GM19099 (cell line): ENCODE measurements around the gene CTCF.

Experiments
- POLR2A ChIP-seq: IDR thresholded peaks from 3 replicates; pipeline ENCODE4 v1.6.1; 2011; ENCODE audit warnings: low read depth; ENCODE audit not compliant: insufficient read length; ENCODE audit errors: extremely low read depth

CTCF gene, protein sequence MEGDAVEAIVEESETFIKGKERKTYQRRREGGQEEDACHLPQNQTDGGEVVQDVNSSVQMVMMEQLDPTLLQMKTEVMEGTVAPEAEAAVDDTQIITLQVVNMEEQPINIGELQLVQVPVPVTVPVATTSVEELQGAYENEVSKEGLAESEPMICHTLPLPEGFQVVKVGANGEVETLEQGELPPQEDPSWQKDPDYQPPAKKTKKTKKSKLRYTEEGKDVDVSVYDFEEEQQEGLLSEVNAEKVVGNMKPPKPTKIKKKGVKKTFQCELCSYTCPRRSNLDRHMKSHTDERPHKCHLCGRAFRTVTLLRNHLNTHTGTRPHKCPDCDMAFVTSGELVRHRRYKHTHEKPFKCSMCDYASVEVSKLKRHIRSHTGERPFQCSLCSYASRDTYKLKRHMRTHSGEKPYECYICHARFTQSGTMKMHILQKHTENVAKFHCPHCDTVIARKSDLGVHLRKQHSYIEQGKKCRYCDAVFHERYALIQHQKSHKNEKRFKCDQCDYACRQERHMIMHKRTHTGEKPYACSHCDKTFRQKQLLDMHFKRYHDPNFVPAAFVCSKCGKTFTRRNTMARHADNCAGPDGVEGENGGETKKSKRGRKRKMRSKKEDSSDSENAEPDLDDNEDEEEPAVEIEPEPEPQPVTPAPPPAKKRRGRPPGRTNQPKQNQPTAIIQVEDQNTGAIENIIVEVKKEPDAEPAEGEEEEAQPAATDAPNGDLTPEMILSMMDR

DNA sequence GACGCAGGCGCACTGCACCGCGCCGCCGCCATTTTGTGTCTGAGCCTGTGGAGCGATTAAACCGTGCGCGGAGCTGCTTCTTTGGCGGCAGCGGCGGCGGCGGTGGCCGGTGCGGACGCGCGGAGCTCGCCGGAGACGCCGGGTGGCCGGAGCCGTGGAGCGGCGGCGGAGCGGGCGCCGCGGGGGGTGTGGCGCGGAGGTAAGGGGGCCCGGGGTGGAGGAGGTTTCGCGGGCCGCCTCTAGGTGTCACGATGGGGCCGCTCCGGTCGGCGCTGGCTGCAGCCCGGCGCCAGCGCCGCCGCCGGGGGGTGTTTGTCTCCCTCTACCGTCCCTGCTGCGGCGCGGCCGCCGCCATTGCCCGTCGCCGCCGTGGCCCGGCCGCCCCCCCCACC is at the start of gene CTCF:
Gene CTCF, plus strand, starts transcription at position 1 of the 392 bp plus-strand sequence. CDS start 48,307 bp downstream, outside the sequence.
- peak; percentile 65 for TF ChIP-seq POLR2A

DNA sequence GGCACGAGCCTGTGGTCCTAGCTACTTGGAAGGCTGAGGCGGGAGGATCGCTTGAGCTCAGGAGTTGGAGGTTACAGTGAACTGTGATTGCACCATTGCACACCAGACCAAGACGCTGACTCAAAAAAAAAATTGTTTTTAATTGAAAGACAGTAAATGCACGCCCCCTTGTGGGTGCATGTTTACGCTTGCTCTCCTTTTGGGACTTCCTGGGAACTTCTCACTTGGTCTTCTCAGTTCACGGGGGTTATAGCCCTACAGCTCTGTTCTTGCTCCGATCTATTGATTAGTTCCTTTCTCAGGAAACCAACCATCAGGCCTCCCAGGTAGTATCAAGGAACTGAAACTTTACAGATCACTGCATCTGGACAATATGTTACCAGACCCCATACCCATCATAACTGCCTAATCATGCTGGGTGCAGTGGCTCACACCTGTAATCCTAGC is 47.9 kb upstream of the CTCF start:
- no peak for TF ChIP-seq POLR2A

DNA sequence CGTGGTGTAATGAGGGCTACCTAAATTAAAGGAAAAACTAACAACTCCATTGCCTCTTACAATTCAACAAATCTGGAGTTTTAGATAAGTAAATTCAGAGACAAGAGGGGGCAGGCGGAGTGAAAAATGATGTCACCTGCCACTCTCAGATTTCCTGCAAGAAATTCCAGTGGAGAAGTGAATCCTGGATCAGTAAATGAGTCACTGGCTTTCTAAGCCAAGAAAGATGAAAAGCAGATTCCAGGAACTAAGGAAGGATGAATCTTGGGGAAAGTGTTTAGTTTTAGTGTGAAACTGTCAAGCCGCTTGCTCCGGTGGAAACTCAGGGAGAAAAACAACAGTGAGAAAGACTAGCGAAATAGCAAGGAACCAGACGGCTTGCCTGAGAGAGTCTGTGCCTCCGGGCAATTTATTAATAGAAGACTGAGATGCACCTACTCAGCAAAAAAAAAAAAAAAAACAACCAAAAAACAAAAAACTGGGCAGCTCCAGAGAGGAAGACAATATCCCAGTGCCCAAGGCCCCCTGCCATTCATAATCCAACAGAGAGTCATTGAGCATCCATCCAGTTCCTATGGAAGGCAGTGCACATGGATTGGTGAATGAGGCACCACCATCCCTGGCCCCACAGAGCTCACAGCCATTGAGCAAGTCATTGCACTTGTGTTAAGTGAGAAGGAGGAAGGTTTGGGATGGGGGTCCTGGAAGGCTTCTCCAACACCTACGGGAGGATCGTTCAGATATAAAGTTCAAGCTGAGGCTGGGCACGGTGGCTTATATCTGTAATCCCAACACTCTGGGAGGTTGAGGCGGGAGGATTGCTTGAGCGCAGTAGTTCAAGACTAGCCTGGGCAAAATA is 45.8 kb upstream of the CTCF start:
- no peak for TF ChIP-seq POLR2A

DNA sequence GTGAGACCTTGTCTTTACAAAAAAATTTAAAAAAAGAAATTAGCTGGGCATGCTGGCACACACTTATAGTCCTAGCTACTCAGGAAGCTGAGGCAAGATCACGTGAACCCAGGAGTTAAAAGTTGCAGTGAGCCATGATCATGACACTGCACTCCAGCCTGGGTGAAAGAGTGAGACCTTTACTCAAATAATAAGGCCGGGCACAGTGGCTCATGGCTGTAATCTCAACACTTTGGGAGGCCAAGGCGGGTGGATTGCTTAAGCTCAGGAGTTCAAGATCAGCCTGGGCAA is 45.2 kb upstream of the CTCF start:
- no peak for TF ChIP-seq POLR2A

DNA sequence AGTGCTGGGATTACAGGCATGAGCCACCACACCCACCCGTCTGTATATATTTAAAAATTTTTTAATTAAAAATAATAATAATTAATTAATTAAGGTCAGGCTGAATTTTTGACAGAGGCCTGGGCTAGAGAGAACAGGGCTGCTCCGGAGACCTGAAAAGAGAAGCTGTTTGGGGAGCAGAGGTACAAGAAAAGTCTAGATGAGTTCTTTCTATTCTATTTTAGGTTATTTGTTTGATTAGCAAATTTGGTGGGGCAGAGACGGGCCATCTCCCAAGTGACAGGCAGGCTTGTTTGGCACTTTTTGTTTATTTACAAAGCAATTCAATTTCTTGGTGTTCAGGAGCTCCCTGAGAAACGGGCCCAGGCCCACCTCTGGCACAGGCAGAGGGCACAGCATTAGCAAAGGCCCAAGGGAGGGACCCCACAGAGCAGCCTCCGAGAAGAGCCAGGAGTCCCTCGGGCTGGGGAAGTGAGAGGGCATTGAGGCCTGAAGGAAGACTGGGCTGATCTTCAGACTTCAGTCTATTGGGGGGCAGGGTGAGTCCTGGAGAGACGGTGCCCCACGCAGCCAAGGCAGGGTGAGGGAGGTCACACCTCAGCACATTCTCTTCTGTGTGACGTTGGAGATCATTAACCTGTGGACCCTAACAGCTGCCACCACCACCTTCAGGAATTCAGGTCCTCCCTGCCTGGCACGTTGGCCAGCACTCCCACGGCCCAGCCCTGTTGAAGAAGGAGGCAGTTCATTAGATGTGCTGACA is 44.5 kb upstream of the CTCF start:
- peak; percentile 51 for TF ChIP-seq POLR2A

DNA sequence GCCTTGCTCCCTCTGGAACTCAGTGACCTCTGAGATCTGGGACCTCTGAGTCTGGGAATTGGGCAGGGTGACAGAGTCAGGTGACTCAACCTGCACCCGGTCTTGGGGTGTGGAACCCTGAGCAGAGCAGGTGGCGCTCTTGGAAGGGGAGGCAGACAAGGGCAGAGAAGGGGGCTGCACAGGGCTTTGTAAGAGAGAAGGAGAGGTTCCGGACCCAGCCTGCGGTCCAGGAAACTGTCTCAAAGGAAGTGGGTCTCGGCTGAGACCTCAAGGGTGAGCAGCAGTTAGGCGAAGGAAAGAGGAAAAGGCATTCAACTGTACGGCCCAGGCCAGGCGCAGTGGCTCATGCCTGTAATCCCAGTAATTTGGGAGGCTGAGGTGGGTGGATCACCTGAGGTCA is 43.6 kb upstream of the CTCF start:
- TF ChIP-seq POLR2A, result no peak

DNA sequence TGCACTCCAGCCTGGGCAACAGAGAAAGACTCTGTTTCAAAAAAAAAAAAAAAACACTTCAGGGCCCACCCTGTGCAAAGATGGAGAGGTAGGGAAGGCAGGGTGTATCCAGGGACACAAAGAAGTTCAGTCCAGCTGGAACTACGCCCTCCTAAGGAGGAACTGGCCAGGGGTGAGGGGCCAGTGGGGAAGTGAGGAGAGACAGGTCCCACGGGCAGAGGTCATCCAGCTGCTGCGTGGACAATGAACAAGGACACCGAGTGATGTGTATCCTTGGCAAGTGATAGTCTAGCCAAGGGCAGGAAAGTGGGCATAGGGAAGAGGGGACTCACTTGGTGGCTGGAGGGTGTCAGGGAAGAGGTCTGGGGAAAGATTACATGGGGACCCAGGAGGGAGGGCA is 43.1 kb upstream of the CTCF start:
- no peak for TF ChIP-seq POLR2A

DNA sequence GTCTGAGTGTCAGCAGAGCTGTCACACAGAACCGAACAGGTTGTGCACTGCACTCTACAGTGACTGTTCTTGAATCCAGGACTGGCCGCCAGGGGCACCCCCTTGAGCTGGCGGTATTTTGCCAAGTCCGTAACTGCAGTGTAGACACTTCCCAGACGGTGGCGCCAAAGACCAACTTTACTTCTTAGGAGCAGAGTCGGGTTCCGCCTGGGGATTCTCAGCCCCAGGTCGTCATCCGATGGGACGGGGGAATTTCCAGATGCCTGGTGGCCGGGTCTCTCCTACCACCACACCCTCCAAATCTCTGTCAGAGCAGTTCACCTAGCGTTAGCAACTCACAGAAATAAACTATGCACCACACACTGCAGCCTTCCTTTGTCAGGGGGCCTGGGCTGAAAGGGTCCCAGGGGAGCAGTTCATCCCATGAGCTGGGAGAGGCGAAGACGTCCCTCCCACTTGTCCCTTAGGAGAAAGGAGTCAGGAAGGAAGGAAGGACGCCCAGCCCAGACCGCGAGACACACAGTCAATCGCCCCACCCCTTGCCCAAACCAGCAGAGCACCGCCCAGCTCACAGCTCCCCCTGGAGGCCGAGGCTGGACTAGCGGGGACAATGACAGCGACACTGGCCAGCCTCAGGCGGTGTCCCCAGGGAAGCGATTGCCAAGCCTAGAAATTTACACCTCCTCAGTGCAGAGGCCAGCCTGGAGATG is 41.1 kb upstream of the CTCF start:
- TF ChIP-seq POLR2A, result no peak

DNA sequence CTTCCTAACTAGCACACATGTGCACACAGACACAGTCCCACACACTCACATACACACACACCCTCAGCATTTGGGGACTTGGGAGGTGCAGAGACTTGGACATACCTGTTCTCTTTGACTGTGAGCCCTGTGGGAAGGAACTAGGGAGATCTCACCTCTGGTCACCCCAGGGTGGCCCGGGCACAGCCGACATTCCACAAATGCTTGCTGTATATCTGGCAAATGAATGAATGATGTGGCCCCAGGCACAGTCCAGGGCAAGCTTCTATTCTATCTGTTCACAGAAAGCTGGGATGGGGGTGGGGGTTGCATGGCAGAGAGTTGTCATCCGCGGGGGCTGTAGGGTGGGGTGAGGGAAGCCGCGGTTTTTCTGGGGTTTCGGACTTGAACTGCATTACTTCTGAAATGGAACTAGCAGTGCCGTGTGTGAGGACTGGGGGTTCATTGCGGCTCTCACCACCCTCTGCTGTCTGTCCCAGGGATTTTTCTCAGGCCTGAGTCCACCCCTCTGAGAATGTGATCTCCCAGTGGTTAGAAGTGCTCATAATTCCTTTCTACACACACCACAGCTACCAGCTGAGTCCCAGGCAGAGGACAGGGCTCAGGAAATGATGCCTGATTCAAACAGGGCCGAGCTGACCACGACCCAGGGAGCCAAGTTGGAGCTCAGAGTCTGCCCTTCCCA is 37.0 kb upstream of the CTCF start:
- no peak for TF ChIP-seq POLR2A

DNA sequence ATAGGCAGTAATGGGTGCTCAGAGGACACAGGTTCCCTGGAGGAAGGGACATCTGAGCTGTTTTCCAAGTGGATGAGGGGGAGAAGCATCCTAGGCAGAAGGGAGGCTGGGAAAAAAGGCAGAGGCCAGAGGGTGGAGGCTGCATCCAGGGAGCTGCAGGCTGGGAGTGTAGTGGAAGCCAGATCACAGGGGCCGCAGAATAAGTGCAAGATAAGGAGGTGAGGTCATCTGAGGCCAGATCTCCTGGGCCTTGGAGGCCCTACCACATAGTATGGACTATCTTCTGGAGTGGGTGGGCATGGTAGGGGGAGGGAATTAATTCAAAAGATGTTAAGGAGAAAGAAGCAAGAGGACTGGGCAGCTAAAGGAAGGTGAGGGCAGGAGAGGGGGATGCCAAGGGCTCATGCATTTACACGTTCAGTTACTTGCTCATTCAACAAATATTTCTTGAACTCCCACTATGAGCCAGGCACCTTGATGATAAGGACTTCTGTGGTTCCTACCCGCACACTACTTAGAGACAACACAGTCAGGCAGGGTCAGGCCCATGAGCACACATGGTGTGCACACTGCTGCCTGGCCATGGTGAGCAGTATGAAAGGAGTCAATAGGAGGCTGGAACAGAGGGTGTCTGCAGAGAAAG is 36.1 kb upstream of the CTCF start:
- TF ChIP-seq POLR2A, result no peak

DNA sequence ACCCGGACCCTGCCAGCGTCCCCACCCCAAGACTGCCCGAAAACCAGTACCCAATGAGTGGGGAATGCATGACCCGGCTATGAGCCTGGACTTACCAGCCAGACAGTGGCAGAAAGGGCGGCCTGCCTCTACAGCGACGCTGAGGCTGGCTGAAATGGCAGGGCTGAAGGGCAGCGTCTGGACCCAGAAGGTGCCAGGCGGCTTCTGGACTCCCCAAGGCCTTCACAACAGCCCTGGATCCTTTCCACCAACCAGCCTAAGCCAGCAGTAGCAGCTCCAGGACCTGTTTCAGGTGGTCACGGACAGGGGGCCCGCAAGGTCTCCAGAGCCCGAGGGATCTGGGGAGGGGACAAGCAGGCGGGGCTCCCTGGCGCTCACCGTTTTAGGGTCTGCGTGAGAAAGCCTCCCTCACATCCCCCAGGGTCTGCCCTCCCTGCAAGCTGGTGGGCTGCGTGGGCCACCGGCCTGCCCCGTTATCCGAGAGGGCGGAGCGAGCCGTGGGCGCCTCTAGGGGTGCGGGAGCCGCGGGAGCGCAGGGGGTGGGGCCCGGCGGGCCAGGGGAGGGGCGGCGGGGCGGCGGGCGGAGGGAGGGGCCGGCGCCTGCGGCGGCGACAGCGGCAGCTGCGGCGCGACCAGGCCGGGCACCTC is 34.0 kb upstream of the CTCF start, which contains the start of gene RIPOR1:
Gene RIPOR1, plus strand, starts transcription at position 608 of the 648 bp plus-strand sequence. CDS start 9,618 bp downstream, outside the sequence.
- TF ChIP-seq POLR2A, result peak; percentile 4

DNA sequence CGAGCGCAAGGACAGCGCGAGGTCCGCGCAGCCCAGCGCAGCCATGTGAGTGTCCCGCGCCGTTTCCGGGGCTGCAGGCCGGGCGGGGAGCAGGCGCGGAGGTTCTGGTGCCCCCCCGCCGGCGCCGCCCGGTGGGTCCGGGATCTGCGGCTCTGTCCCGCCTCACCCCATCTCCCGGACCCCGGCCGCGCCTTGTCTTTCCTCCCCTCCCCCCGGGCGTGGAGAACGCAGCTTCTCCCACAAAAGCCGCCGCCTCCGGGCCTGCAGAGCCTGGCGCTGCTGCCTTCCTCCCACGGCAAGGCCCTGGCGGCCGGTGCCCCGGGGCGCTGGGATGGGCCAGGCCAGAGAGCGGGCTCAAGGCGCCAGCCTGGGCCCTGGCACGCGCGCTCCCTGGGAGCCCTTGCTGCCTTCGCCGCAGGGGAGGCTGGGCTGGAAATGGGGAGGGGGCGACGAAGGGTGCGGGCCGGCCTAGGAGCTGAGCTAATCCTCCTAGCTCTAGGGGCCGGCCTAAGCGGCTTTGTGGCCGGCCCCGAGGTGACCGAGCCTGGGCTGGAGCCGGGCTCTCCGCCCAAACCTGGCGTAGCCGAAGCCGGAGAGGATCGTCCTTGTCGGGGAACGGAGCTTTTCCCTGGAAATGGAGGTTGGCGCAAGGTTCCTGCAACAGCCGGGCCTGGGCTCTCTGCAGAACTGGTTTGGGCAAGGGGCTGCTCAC is 33.3 kb upstream of the CTCF start:
- TF ChIP-seq POLR2A, result peak; percentile 24

DNA sequence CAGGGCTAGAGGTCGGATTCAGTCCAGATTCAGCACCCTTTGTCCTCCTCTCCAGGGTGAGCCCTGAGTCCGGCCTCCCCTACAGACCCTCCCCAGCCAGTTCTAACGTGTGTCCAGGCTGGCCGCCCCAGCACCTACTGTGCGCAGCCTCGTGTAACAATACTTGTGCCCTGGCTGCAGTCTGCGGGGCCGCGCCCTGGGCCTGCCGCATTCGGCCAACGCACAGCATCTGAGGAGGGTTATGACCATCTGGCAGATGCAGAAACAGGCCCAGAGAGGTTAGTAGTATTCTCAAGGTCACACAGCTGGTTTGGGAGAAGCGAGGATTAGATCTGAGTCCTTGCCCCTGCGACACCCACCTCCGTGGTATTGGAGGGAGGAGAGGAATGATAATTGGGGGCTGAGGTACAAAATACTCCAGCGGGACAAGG is 32.7 kb upstream of the CTCF start:
- no peak for TF ChIP-seq POLR2A
